A673 (cell line): ENCODE results near the gene GRAP2.

Experiments
- CTCF ChIP-seq: fragments of 300-800, 200-600 bp; sonication (generic); conservative IDR thresholded peaks from 2 replicates; pipeline ENCODE4 v1.5.1; 2017; ENCODE audit warnings: low read depth, mild to moderate bottlenecking, antibody characterized with exemption, low read length, moderate library complexity, mixed read lengths
- EZH2 ChIP-seq: fragments of 200-600 bp; sonication (generic); IDR thresholded peaks from 2 replicates; pipeline ENCODE4 v1.6.1; 2017; ENCODE audit warnings: borderline replicate concordance, low read depth, mild to moderate bottlenecking, mixed read lengths, antibody characterized with exemption, low read length; ENCODE audit not compliant: poor library complexity, severe bottlenecking

GRCh38 chr22:39967103-39967829, 66.4 kb downstream of the GRAP2 start:
- TF ChIP-seq CTCF (no peak), EZH2 (no peak)
